BE2C (cell line): ENCODE measurements around the gene SUCO.
"Not testable (repeated sequence)": the region's sequence is repeated elsewhere in the genome, so short reads cannot be mapped to it uniquely, and the experiment has no call there.

ENCODE experiments used
- DNase-seq: peaks from one replicate; pipeline ENCODE4 v3.0.0-alpha.2; 2020
- H3K27me3 ChIP-seq: fragments of 250-450 bp; sonication (Bioruptor Pico); 2 replicates; pipeline ENCODE4 v1.5.1; 2020; ENCODE audit warnings: mild to moderate bottlenecking
- H3K36me3 ChIP-seq: fragments of 250-450 bp; sonication (Bioruptor Pico); 2 replicates; pipeline ENCODE4 v1.5.1; 2020; ENCODE audit warnings: mild to moderate bottlenecking
- H3K4me1 ChIP-seq: fragments of 250-450 bp; sonication (Bioruptor Pico); 2 replicates; pipeline ENCODE4 v1.5.1; 2020
- H3K4me3 ChIP-seq: 2 replicates; pipeline ENCODE4 v1.5.1; 2011; ENCODE audit warnings: low read depth, low read length
- H3K9me3 ChIP-seq: fragments of 250-450 bp; sonication (Bioruptor Pico); 2 replicates; pipeline ENCODE4 v1.5.1; 2020
- CTCF ChIP-seq: IDR thresholded peaks from 2 replicates; pipeline ENCODE4 v1.5.1; 2012; ENCODE audit warnings: mild to moderate bottlenecking, low read depth, low read length

The SUCO gene

GRCh38 chr1:172589553-172589952 lies 56.6 kb downstream of the SUCO start:
- H3K4me1 ChIP-seq: no peaks in the 10 kb centered on the region
- DNase-seq: no peak
- H3K36me3 ChIP-seq: peaks cover 11% of the 10 kb centered on the region
- no peaks in the 10 kb centered on the region for H3K27me3 ChIP-seq
- H3K4me3 ChIP-seq: no peak overlapping the region
- no peak for TF ChIP-seq CTCF
- H3K9me3 ChIP-seq: no peaks in the 10 kb centered on the region

GRCh38 chr1:172591429-172591828 lies 58.5 kb downstream of the SUCO start:
- H3K27me3 ChIP-seq, H3K4me1 ChIP-seq, H3K9me3 ChIP-seq, H3K4me3 ChIP-seq, DNase-seq: not testable (repeated sequence)
- H3K36me3 ChIP-seq: peaks cover 11% of the 10 kb centered on the region

GRCh38 chr1:172595066-172595465 lies 62.1 kb downstream of the SUCO start:
- H3K4me3 ChIP-seq, DNase-seq, H3K27me3 ChIP-seq, H3K9me3 ChIP-seq, H3K4me1 ChIP-seq: not testable (repeated sequence)
- H3K36me3 ChIP-seq: peaks cover 19% of the 10 kb centered on the region

GRCh38 chr1:172596782-172597181 lies 63.8 kb downstream of the SUCO start:
- not testable (repeated sequence) for H3K4me1 ChIP-seq, H3K27me3 ChIP-seq, DNase-seq, H3K4me3 ChIP-seq, H3K9me3 ChIP-seq
- peaks cover 13% of the 10 kb centered on the region for H3K36me3 ChIP-seq

GRCh38 chr1:172599912-172600311 lies 67.0 kb downstream of the SUCO start:
- no peaks in the 10 kb centered on the region for H3K9me3 ChIP-seq
- H3K36me3 ChIP-seq: peaks cover 13% of the 10 kb centered on the region
- DNase-seq: no peak

GRCh38 chr1:172600615-172601014 lies 67.7 kb downstream of the SUCO start:
- no peak for DNase-seq
- H3K4me1 ChIP-seq: no peaks in the 10 kb centered on the region; the same call in 1 of the 2 replicates
- no peak overlapping the region for H3K4me3 ChIP-seq
- H3K9me3 ChIP-seq: no peaks in the 10 kb centered on the region
- H3K27me3 ChIP-seq: no peaks in the 10 kb centered on the region
- peaks cover 13% of the 10 kb centered on the region for H3K36me3 ChIP-seq
- no peak for TF ChIP-seq CTCF

More at GRCh38 chr1:172599912-172600311, 67.0 kb downstream of the SUCO start:
- H3K27me3 ChIP-seq: no peaks in the 10 kb centered on the region
- no peak for TF ChIP-seq CTCF
- no peaks in the 10 kb centered on the region for H3K4me1 ChIP-seq
- H3K4me3 ChIP-seq: no peak overlapping the region

GRCh38 chr1:172601046-172601630 lies 68.2 kb downstream of the SUCO start:
- no peaks in the 10 kb centered on the region; the same call in 1 of the 2 replicates for H3K4me1 ChIP-seq
- no peaks in the 10 kb centered on the region for H3K27me3 ChIP-seq
- peaks cover 13% of the 10 kb centered on the region for H3K36me3 ChIP-seq
- no peaks in the 10 kb centered on the region for H3K9me3 ChIP-seq
- no peak for DNase-seq
- H3K4me3 ChIP-seq: no peak overlapping the region
- TF ChIP-seq CTCF: no peak

- no peaks in the 10 kb centered on the region for H3K27me3 ChIP-seq
- no peaks in the 10 kb centered on the region for H3K9me3 ChIP-seq
- no peaks in the 10 kb centered on the region; the same call in 1 of the 2 replicates for H3K4me1 ChIP-seq
- H3K36me3 ChIP-seq: peaks cover 6% of the 10 kb centered on the region
- no peak overlapping the region for H3K4me3 ChIP-seq
- no peak for DNase-seq
- no peak for TF ChIP-seq CTCF
These were observed 69.8 kb downstream of the SUCO start for GRCh38 chr1:172602706-172603105.
